Erythroblast (primary cell): ENCODE results near the gene STRN.

Source experiments
- GATA1 ChIP-seq: IDR thresholded peaks from 2 replicates; pipeline ENCODE4 v1.6.1; 2011; ENCODE audit warnings: low read depth, mild to moderate bottlenecking, control low read depth, low read length, moderate library complexity
- POLR2A ChIP-seq: IDR thresholded peaks from 2 replicates; pipeline ENCODE4 v1.6.1; 2011; ENCODE audit warnings: mild to moderate bottlenecking, low read length

GRCh38 chr2:36954977-36955607 is 11.2 kb downstream of the STRN start:
- TF ChIP-seq POLR2A (no peak), GATA1 (no peak)
